GM12875 (cell line): ENCODE results near the gene WIF1.

ENCODE experiments used
- H3K4me3 ChIP-seq: one replicate; pipeline ENCODE4 v1.5.1; 2011; ENCODE audit warnings: low read depth, low read length, control low read depth
- CTCF ChIP-seq: IDR thresholded peaks from 2 replicates; pipeline ENCODE4 v1.5.1; 2011; ENCODE audit warnings: low read depth, mild to moderate bottlenecking, control low read depth, inconsistent platforms, low read length, moderate library complexity, borderline replicate concordance; ENCODE audit not compliant: insufficient read depth

Gene WIF1

DNA sequence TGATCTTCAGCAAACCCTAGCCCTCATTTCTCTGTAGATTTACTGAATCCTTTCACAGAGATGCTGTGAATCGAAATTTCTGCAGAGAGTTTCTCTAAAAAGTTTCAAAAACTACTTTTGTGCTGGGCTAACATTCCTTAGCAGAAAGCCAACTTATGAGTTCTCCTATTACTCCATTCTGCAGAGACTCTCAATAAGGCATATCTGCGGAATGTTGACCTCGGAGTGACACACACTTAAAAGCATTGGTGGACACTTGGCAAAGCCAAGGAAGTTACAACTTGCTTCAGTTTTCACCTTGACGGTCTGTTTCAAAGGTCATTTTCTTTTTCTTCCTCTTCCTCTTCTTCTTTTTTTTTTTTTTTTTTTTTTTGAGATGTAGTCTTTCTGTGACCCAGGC lies 75.8 kb downstream of the WIF1 start:
- no peak for TF ChIP-seq CTCF
- H3K4me3 ChIP-seq = no peak overlapping the region

GRCh38 chr12:65039301-65039700 lies 81.8 kb downstream of the WIF1 start:
- TF ChIP-seq CTCF = no peak
- H3K4me3 ChIP-seq = no peak overlapping the region

- H3K4me3 ChIP-seq = no peak overlapping the region
- TF ChIP-seq CTCF = no peak
Observed at GRCh38 chr12:65025136-65025535, 96.0 kb downstream of the WIF1 start.

GRCh38 chr12:65023485-65023884 lies 97.6 kb downstream of the WIF1 start:
- no peak overlapping the region for H3K4me3 ChIP-seq
- TF ChIP-seq CTCF = no peak

- TF ChIP-seq CTCF = no peak
- H3K4me3 ChIP-seq = no peak overlapping the region
Observed at GRCh38 chr12:65022960-65023359, 98.1 kb downstream of the WIF1 start.

DNA sequence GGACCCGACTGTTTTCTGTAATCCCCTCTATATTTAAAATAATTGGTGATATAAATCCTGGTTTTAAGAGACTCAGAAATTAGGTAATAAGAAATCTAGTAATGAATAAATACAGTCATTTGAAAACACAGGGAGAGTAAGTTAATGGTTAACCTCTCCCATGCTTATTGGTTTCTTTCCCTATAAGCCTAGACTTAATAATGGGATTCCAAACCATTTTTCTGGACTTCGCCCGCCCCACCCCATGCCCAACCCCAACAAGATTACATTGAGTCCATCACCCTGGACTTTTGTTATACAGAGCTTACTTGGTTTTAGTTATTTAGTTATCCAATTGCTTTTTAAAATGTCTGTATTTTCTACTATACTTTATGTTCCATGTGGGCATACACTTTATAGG lies 98.7 kb downstream of the WIF1 start:
- TF ChIP-seq CTCF = no peak

DNA sequence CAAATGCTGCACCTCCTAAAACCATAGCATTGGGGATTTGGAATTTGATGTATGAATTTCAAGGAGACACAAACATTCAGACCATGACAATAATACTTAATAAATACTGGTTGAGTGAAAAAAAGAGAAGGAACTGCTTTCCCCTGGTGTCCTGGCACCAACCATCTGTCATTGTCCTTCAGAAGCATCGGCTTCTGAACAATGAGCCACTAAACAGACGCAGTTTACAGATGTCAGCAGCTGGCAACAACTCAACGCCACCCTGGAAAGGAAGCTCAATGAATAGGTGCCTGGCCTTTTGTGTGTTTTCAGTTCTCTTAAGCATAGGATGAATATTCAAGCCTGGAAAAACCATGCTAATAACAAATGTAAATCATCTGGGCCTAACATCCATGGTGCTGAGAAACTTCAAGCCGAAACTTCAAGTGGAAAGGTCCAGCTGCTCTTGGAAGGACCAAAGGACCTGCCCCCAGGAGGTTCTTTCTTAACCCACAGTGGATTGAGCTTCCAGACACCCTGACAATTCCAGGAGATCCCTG lies 101.3 kb downstream of the WIF1 start:
- TF ChIP-seq CTCF = no peak
- H3K4me3 ChIP-seq = no peak overlapping the region

More for the DNA sequence above, 98.7 kb downstream of the WIF1 start:
- no peak overlapping the region for H3K4me3 ChIP-seq
